Gastrocnemius medialis (tissue), 4 donors: ENCODE results near the gene PSAPL1.

Experiments
- POLR2A ChIP-seq, 2 donors: fragments of 450-650 bp; IDR thresholded peaks; one replicate each; pipeline ENCODE4 v1.6.1; 2017; ENCODE audit warnings: antibody characterized with exemption in 2 of 2, mild to moderate bottlenecking in 2 of 2, moderate library complexity in 2 of 2
- TF ChIP-seq, protein P1 (sequence below), 5 experiments: fragments of 450-650 bp in 3 of 5; fragments of 200-600 bp in 2 of 5; sonication (generic) in 2 of 5; IDR thresholded peaks in 4 of 5; conservative IDR thresholded peaks in 1 of 5; 1 replicate in 4 of 5; 2 replicates in 1 of 5; pipeline ENCODE4 v1.5.1; 2016 to 2019; ENCODE audit warnings: antibody characterized with exemption in 5 of 5, mild to moderate bottlenecking in 3 of 5, moderate library complexity in 3 of 5

DNA sequence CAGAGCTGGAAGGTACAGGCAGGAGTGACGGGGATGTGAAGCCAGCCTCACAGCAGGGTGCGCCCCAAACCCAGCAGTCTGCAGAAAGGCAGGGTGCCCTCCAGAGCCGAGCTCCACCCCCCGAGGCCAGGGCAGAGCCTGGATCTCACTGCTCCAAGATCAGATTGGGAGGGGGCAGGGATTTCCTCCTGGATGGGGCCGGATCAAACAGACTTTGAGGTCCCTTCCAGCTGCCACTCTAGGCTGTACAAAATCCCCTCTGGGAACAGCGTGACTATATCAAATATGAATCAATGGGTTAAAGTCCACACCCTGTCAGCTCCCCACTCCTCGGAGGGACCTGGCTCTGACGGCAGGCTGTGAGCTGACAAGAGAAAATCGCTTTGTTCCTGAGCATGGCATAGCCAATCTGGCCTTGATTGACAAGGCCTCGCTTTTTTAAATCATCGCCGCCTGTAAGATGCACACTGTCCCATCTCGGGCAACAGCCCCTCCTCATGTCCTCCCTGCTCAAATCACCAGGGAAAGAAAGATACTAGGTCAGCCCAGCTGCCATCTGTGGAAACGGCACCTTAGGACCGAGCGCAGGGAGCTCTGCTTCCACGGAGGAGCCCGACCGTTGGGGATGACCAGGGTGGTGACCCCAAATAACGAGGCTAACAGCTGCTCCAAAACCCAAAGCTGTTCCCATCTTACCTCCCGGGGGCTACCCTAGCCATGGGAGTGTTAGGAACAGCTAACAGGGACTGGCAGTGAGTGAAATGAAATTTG lies 39.9 kb downstream of the PSAPL1 start:
- TF ChIP-seq, protein P1, sequence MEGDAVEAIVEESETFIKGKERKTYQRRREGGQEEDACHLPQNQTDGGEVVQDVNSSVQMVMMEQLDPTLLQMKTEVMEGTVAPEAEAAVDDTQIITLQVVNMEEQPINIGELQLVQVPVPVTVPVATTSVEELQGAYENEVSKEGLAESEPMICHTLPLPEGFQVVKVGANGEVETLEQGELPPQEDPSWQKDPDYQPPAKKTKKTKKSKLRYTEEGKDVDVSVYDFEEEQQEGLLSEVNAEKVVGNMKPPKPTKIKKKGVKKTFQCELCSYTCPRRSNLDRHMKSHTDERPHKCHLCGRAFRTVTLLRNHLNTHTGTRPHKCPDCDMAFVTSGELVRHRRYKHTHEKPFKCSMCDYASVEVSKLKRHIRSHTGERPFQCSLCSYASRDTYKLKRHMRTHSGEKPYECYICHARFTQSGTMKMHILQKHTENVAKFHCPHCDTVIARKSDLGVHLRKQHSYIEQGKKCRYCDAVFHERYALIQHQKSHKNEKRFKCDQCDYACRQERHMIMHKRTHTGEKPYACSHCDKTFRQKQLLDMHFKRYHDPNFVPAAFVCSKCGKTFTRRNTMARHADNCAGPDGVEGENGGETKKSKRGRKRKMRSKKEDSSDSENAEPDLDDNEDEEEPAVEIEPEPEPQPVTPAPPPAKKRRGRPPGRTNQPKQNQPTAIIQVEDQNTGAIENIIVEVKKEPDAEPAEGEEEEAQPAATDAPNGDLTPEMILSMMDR (IDR thresholded peaks at IDR 0.05 in 4 of 5, conservative IDR thresholded peaks at IDR 0.05 in 1 of 5) = no peak
- no peak for TF ChIP-seq POLR2A (IDR thresholded peaks at IDR 0.05)
